WTC11 (cell line): ENCODE data around the gene TMF1.

Experiments
- FOXJ3 ChIP-seq: sonication (generic); formaldehyde crosslinking; IDR thresholded peaks from 2 replicates; pipeline ENCODE4 v1.9.0; 2021; ENCODE audit warnings: missing genetic modification reagents, mild to moderate bottlenecking, borderline replicate concordance
- FOXK1 ChIP-seq: sonication (generic); formaldehyde crosslinking; IDR thresholded peaks from 2 replicates; pipeline ENCODE4 v1.8.0; 2022; ENCODE audit warnings: mild to moderate bottlenecking, moderate library complexity, missing genetic modification reagents
- FOXP1 ChIP-seq: sonication (generic); formaldehyde crosslinking; IDR thresholded peaks from 2 replicates; pipeline ENCODE4 v1.8.0; 2022; ENCODE audit warnings: missing genetic modification reagents, mild to moderate bottlenecking, moderate library complexity, borderline replicate concordance
- NFE2L1 ChIP-seq: sonication (generic); formaldehyde crosslinking; IDR thresholded peaks from 2 replicates; pipeline ENCODE4 v1.8.1; 2023; ENCODE audit warnings: missing genetic modification reagents
- SP1 ChIP-seq: sonication (generic); formaldehyde crosslinking; conservative IDR thresholded peaks from 2 replicates; pipeline ENCODE4 v1.8.1; 2022; ENCODE audit warnings: missing genetic modification reagents
- TF ChIP-seq, protein P1 (sequence below): fragments of 200-600 bp; IDR thresholded peaks from 2 replicates; pipeline ENCODE4 v1.8.0; 2022; ENCODE audit warnings: antibody characterized with exemption
- TF ChIP-seq, protein P2 (sequence below): sonication (generic); formaldehyde crosslinking; conservative IDR thresholded peaks from 2 replicates; pipeline ENCODE4 v1.8.1; 2022; ENCODE audit warnings: mild to moderate bottlenecking, missing genetic modification reagents
- TF ChIP-seq, protein P3 (sequence below): sonication (generic); formaldehyde crosslinking; IDR thresholded peaks from 2 replicates; pipeline ENCODE4 v1.8.0; 2023; ENCODE audit warnings: missing genetic modification reagents

DNA sequence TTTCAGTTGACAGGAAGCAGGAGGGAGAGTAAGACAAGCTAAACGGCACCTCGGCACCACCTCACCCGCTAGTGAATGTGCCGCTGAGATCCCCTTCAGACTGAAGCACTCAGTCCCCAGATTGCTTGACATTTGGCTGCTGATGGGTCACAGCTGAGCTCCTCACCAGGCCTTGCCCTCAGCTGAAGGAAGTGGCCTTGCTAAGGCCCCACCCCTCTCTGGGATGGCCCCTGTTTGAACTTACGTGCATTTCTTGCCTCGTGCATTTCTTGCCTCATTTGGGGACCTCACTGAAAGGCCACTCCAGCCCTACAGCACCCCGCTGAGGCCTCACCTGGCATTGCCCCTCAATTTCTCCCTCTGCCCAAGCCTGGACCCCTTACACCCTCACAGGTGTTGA lies 78.5 kb downstream of the TMF1 start:
- TF ChIP-seq, protein P1, sequence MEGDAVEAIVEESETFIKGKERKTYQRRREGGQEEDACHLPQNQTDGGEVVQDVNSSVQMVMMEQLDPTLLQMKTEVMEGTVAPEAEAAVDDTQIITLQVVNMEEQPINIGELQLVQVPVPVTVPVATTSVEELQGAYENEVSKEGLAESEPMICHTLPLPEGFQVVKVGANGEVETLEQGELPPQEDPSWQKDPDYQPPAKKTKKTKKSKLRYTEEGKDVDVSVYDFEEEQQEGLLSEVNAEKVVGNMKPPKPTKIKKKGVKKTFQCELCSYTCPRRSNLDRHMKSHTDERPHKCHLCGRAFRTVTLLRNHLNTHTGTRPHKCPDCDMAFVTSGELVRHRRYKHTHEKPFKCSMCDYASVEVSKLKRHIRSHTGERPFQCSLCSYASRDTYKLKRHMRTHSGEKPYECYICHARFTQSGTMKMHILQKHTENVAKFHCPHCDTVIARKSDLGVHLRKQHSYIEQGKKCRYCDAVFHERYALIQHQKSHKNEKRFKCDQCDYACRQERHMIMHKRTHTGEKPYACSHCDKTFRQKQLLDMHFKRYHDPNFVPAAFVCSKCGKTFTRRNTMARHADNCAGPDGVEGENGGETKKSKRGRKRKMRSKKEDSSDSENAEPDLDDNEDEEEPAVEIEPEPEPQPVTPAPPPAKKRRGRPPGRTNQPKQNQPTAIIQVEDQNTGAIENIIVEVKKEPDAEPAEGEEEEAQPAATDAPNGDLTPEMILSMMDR, result no peak
- TF ChIP-seq FOXJ3 (CRISPR knock-in tag), result no peak
- no peak for TF ChIP-seq NFE2L1 (CRISPR knock-in tag)
- TF ChIP-seq, protein P2, sequence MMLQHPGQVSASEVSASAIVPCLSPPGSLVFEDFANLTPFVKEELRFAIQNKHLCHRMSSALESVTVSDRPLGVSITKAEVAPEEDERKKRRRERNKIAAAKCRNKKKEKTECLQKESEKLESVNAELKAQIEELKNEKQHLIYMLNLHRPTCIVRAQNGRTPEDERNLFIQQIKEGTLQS (CRISPR knock-in tag), result no peak
- TF ChIP-seq SP1 (CRISPR knock-in tag), result no peak
- no peak for TF ChIP-seq FOXP1 (CRISPR knock-in tag)
- no peak for TF ChIP-seq FOXK1
- TF ChIP-seq, protein P3, sequence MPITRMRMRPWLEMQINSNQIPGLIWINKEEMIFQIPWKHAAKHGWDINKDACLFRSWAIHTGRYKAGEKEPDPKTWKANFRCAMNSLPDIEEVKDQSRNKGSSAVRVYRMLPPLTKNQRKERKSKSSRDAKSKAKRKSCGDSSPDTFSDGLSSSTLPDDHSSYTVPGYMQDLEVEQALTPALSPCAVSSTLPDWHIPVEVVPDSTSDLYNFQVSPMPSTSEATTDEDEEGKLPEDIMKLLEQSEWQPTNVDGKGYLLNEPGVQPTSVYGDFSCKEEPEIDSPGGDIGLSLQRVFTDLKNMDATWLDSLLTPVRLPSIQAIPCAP (CRISPR knock-in tag), result no peak
